ENCODE measurements around the gene ARHGAP15.

DNA sequence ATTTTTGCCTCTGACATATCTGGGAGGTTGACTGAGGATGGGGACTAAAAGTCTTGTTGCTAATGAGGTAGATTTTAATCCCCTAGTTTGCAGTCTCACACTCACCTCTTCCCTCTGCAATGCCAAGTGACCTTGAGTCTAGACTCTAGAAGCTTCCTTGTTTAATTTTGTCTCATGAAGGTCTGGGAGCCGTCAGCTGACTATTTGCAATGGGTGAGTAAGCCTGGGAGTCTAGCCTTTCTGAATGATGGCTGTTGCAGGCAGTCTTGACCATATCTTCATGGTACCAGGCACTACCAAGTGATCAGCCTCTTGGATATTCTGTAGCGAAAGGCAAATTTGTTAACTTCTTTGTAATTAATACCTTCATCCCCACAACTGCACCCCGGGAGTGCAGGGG lies 61.2 kb downstream of the ARHGAP15 start:
- TF ChIP-seq CTCF (IDR thresholded peaks at IDR 0.05) (no peak), TCF7L2 (IDR thresholded peaks at IDR 0.05; ENCODE audit: low read depth, low read length) (no peak), POLR2AphosphoS5 (IDR thresholded peaks at IDR 0.05; ENCODE audit: low read depth, low read length) (no peak), REST (IDR thresholded peaks at IDR 0.05; ENCODE audit: insufficient read depth in 1 of 2, low read depth in 2 of 2, low read length in 1 of 2) (no peak), SIN3A (IDR thresholded peaks at IDR 0.05; ENCODE audit: borderline replicate concordance, insufficient read depth, low read depth, low read length) (no peak)
